Tongue (tissue), 2 donors: ENCODE results near the gene OR10T2. TPM values are rescaled to one million over a fixed set of nuclear protein-coding genes. Genes with fewer than 3 reads are reported as not detected.
"Not testable (repeated sequence)": the region's sequence is repeated elsewhere in the genome, so short reads cannot be mapped to it uniquely, and the experiment has no call there.

ENCODE experiments used
- DNase-seq: peaks from one replicate; pipeline ENCODE4 v3.0.0-alpha.2; 2015
- total RNA-seq: library from RNA; depleted of rRNA; stranded (reverse); fragments of >200 nt; gene quantifications from one replicate; pipeline ENCODE4 v1.2.3, GENCODE V29; 2014

Gene OR10T2
- total RNA-seq, 1 donor from 2014 or later, result not detected

- DNase-seq, result no peak
These were observed 43.4 kb downstream of the OR10T2 start for GRCh38 chr1:158355773-158356285.

GRCh38 chr1:158354255-158354654 lies 45.0 kb downstream of the OR10T2 start:
- no peak for DNase-seq

- DNase-seq, result no peak
These were observed 45.8 kb downstream of the OR10T2 start, which contains the start of gene CD1E for GRCh38 chr1:158353303-158354075. TSS of gene CD1E (plus strand) at chr1:158353894. CDS start at chr1:158353989, 95 bp downstream.

GRCh38 chr1:158348946-158349345 lies 50.3 kb downstream of the OR10T2 start:
- not testable (repeated sequence) for DNase-seq

Other genes with a start within 250 kb of the OR10T2 start
- 1.8 TPM for gene CD1D, start 218.6 kb downstream of the OR10T2 start, total RNA-seq
- not detected for gene CD1A, start 145.0 kb downstream of the OR10T2 start, total RNA-seq
- gene CD1C, start 109.5 kb downstream of the OR10T2 start, total RNA-seq, result 1.9 TPM
- not detected for gene CD1B, start 67.9 kb downstream of the OR10T2 start, total RNA-seq
- gene CD1E, start 45.6 kb downstream of the OR10T2 start, total RNA-seq, result not detected
- gene OR10K2, start 26.8 kb upstream of the OR10T2 start, total RNA-seq, result not detected
- not detected for gene OR10K1, start 62.4 kb upstream of the OR10T2 start, total RNA-seq
- not detected for gene OR10R2, start 72.8 kb upstream of the OR10T2 start, total RNA-seq
- gene OR6Y1, start 154.9 kb upstream of the OR10T2 start, total RNA-seq, result not detected
- gene OR6P1, start 171.1 kb upstream of the OR10T2 start, total RNA-seq, result not detected
- not detected for gene OR10X1, start 180.4 kb upstream of the OR10T2 start, total RNA-seq
- gene OR10Z1, start 205.8 kb upstream of the OR10T2 start, total RNA-seq, result not detected